HepG2 (cell line): ENCODE measurements around the gene SFPQ. TPM values are rescaled to one million over a fixed set of nuclear protein-coding genes. Genes with fewer than 3 reads are reported as not detected.

ENCODE experiments used
- ARID4A ChIP-seq: sonication (generic); formaldehyde crosslinking; IDR thresholded peaks from 2 replicates; pipeline ENCODE4 v1.5.0; 2020; ENCODE audit warnings: mild to moderate bottlenecking, missing genetic modification reagents, borderline replicate concordance
- ATF1 ChIP-seq: IDR thresholded peaks from 2 replicates; pipeline ENCODE4 v1.6.1; 2016; ENCODE audit warnings: mild to moderate bottlenecking, control low read depth
- CBFB ChIP-seq: sonication (generic); formaldehyde crosslinking; IDR thresholded peaks from 2 replicates; pipeline ENCODE4 v1.4.0; 2020; ENCODE audit warnings: missing genetic modification reagents
- E2F2 ChIP-seq: sonication (generic); formaldehyde crosslinking; IDR thresholded peaks from 2 replicates; pipeline ENCODE4 v1.4.0; 2020; ENCODE audit warnings: missing genetic modification reagents, borderline replicate concordance
- FOXA3 ChIP-seq: IDR thresholded peaks from 2 replicates; pipeline ENCODE4 v1.6.1; 2016; ENCODE audit warnings: missing genetic modification reagents, missing compliant biosample characterization
- HNRNPH1 ChIP-seq: fragments of 200-400 bp; formaldehyde crosslinking; optimal IDR thresholded peaks from 2 replicates; pipeline ENCODE3; 2017; ENCODE audit warnings: mild to moderate bottlenecking, low read depth, low read length
- HOMEZ ChIP-seq: IDR thresholded peaks from 2 replicates; pipeline ENCODE4 v1.6.1; 2016; ENCODE audit warnings: low read depth
- NRL ChIP-seq: sonication (generic); formaldehyde crosslinking; IDR thresholded peaks from 2 replicates; pipeline ENCODE4 v1.5.0; 2020; ENCODE audit warnings: missing genetic modification reagents, mild to moderate bottlenecking, moderate library complexity, borderline replicate concordance
- PTBP1 ChIP-seq: fragments of 200-400 bp; formaldehyde crosslinking; IDR thresholded peaks from 2 replicates; pipeline ENCODE4 v1.6.1; 2018; ENCODE audit warnings: low read length, low read depth; ENCODE audit not compliant: poor library complexity, severe bottlenecking
- RAD21 ChIP-seq: fragments of 450-650 bp; formaldehyde crosslinking; IDR thresholded peaks from 2 replicates; pipeline ENCODE4 v1.5.0; 2020; ENCODE audit warnings: mild to moderate bottlenecking
- SMAD1 ChIP-seq: sonication (generic); formaldehyde crosslinking; IDR thresholded peaks from 2 replicates; pipeline ENCODE4 v1.4.0; 2020; ENCODE audit warnings: missing genetic modification reagents, low read depth, mild to moderate bottlenecking, borderline replicate concordance
- TBP ChIP-seq: sonication (generic); formaldehyde crosslinking; IDR thresholded peaks from 2 replicates; pipeline ENCODE4 v1.5.0; 2020; ENCODE audit warnings: missing genetic modification reagents
- THAP11 ChIP-seq: IDR thresholded peaks from 2 replicates; pipeline ENCODE4 v1.6.1; 2016; ENCODE audit warnings: missing biosample characterization, missing genetic modification reagents
- XRCC5 ChIP-seq: fragments of 200-400 bp; formaldehyde crosslinking; optimal IDR thresholded peaks from 2 replicates; pipeline ENCODE3; 2017; ENCODE audit warnings: mild to moderate bottlenecking, low read length
- ZBTB42 ChIP-seq: sonication (generic); formaldehyde crosslinking; IDR thresholded peaks from 2 replicates; pipeline ENCODE4 v1.5.0; 2020; ENCODE audit warnings: mild to moderate bottlenecking, missing genetic modification reagents
- ZNF124 ChIP-seq: sonication (generic); formaldehyde crosslinking; IDR thresholded peaks from 2 replicates; pipeline ENCODE4 v1.4.0; 2020; ENCODE audit warnings: missing genetic modification reagents
- ZNF180 ChIP-seq: sonication (generic); formaldehyde crosslinking; IDR thresholded peaks from 2 replicates; pipeline ENCODE4 v1.4.0; 2020; ENCODE audit warnings: low read depth, missing genetic modification reagents, borderline replicate concordance
- ZNF207 ChIP-seq: fragments of 450-650 bp; IDR thresholded peaks from 2 replicates; pipeline ENCODE4 v1.6.1; 2016; ENCODE audit warnings: antibody characterized with exemption, borderline replicate concordance
- ZNF282 ChIP-seq: fragments of 450-650 bp; IDR thresholded peaks from 2 replicates; pipeline ENCODE4 v1.6.1; 2018; ENCODE audit not compliant: partially characterized antibody
- ZNF414 ChIP-seq: sonication (generic); formaldehyde crosslinking; IDR thresholded peaks from 2 replicates; pipeline ENCODE4 v1.5.0; 2020; ENCODE audit warnings: missing genetic modification reagents
- ZNF570 ChIP-seq: sonication (generic); formaldehyde crosslinking; IDR thresholded peaks from 2 replicates; pipeline ENCODE4 v1.4.0; 2020; ENCODE audit warnings: mild to moderate bottlenecking, missing genetic modification reagents, borderline replicate concordance
- ZSCAN5A ChIP-seq: sonication (generic); formaldehyde crosslinking; IDR thresholded peaks from 2 replicates; pipeline ENCODE4 v1.8.0; 2022; ENCODE audit warnings: mild to moderate bottlenecking, missing genetic modification reagents, borderline replicate concordance
- polyA plus RNA-seq, 8 experiments: library from polyadenylated mRNA; depleted of rRNA in 3 of 8; stranded (reverse) in 7 of 8; unstranded in 1 of 8; fragments of >200 nt; fragmentation: Illumina TruSeq in 4 of 8; extraction: Trizol in 4 of 8; gene quantifications; 2 replicates each; pipeline versions ENCODE4 v1.2.1 to v1.2.3, GENCODE V29; 2011 to 2016; ENCODE audit warnings: low read depth in 4 of 8, missing spikeins in 1 of 8, mixed read lengths in 1 of 8; ENCODE audit not compliant: insufficient read depth in 1 of 8
- total RNA-seq, 5 experiments: library from RNA; depleted of rRNA; stranded (reverse); fragments of >200 nt; fragmentation: Illumina TruSeq; extraction: Trizol; gene quantifications; 2 replicates each; pipeline ENCODE4 v1.2.3, GENCODE V29; 2016; ENCODE audit warnings: low read depth in 1 of 5

Gene SFPQ
- total and polyA plus RNA-seq, 2 of the 13 experiments (the other 11 are each of a cell fraction or from before 2014, with no cell fraction given): 101 to 292 TPM

- TF ChIP-seq ARID4A (CRISPR knock-in tag): no peak; the same call in 1 of the 2 replicates
- no peak for TF ChIP-seq PTBP1
- no peak for TF ChIP-seq ZNF282
- no peak for TF ChIP-seq E2F2 (CRISPR knock-in tag)
- no peak for TF ChIP-seq SMAD1 (CRISPR knock-in tag)
- TF ChIP-seq HNRNPH1: no peak
- TF ChIP-seq TBP (CRISPR knock-in tag): no peak
- 0 out of 2 replicates have a peak, but pooled peaks have one; percentile 40 for TF ChIP-seq HOMEZ
- TF ChIP-seq ZNF124 (CRISPR knock-in tag): 0 out of 2 replicates have a peak, but pooled peaks have one; percentile 69
- TF ChIP-seq ZNF180: no peak
- no peak for TF ChIP-seq CBFB (CRISPR knock-in tag)
- TF ChIP-seq ZNF570 (CRISPR knock-in tag): no peak
- no peak for TF ChIP-seq ZSCAN5A (CRISPR knock-in tag)
- no peak for TF ChIP-seq NRL
- no peak for TF ChIP-seq FOXA3 (CRISPR knock-in tag)
- no peak for TF ChIP-seq ATF1
- TF ChIP-seq ZNF207: no peak
- peak; percentile 59 for TF ChIP-seq RAD21 (CRISPR knock-in tag)
- peak; percentile 58 for TF ChIP-seq XRCC5
- peak; percentile 36; the same call in 1 of the 2 replicates for TF ChIP-seq THAP11 (CRISPR knock-in tag)
- no peak for TF ChIP-seq ZBTB42 (CRISPR knock-in tag)
- no peak for TF ChIP-seq ZNF414 (CRISPR knock-in tag)
Observed at GRCh38 chr1:35202048-35202719, 9.2 kb upstream of the SFPQ start (continued).
